GM19023 (cell line): Measurements from ENCODE around the gene NHS.
A peak's percentile ranks its signal among the peaks of the same experiment; 100 is the strongest.

Experiments used
- ATAC-seq: cut with Tn5 transposase; IDR thresholded peaks from one replicate; pipeline ENCODE4 v1.9.1; 2021; ENCODE audit warnings: mild to moderate bottlenecking, moderate library complexity; ENCODE audit not compliant: unreplicated experiment

Gene NHS

GRCh38 chrX:17580539-17581152 is 205.6 kb downstream of the NHS start:
- ATAC-seq: no peak

- ATAC-seq: no peak
These were observed 206.6 kb downstream of the NHS start for GRCh38 chrX:17581641-17582040.

- ATAC-seq: no peak
These were observed 209.3 kb downstream of the NHS start for GRCh38 chrX:17584248-17584681.

- no peak for ATAC-seq
These were observed 210.0 kb downstream of the NHS start for GRCh38 chrX:17585006-17585405.

GRCh38 chrX:17587366-17587765 is 212.4 kb downstream of the NHS start:
- no peak for ATAC-seq

- ATAC-seq: no peak
These were observed 213.3 kb downstream of the NHS start for GRCh38 chrX:17588303-17588702.

GRCh38 chrX:17590892-17591740 is 216.1 kb downstream of the NHS start:
- ATAC-seq: peak; percentile 76

- no peak for ATAC-seq
These were observed 216.7 kb downstream of the NHS start for GRCh38 chrX:17591741-17592110.

GRCh38 chrX:17592117-17592516 is 217.1 kb downstream of the NHS start:
- ATAC-seq: no peak

GRCh38 chrX:17594693-17595092 is 219.7 kb downstream of the NHS start:
- ATAC-seq: no peak

- ATAC-seq: no peak
These were observed 220.5 kb downstream of the NHS start for GRCh38 chrX:17595456-17596035.

- ATAC-seq: no peak
These were observed 221.1 kb downstream of the NHS start for GRCh38 chrX:17596061-17596460.

- ATAC-seq: no peak
These were observed 221.7 kb downstream of the NHS start for GRCh38 chrX:17596546-17597205.

- ATAC-seq: no peak
These were observed 222.3 kb downstream of the NHS start for GRCh38 chrX:17597327-17597726.

- ATAC-seq: no peak
These were observed 222.9 kb downstream of the NHS start for GRCh38 chrX:17597836-17598439.

- no peak for ATAC-seq
These were observed 226.6 kb downstream of the NHS start for GRCh38 chrX:17601441-17602200.

- ATAC-seq: no peak
These were observed 227.2 kb downstream of the NHS start for GRCh38 chrX:17602245-17602644.

GRCh38 chrX:17603196-17603595 is 228.2 kb downstream of the NHS start:
- ATAC-seq: no peak

GRCh38 chrX:17605676-17606075 is 230.7 kb downstream of the NHS start:
- no peak for ATAC-seq

- no peak for ATAC-seq
These were observed 231.2 kb downstream of the NHS start for GRCh38 chrX:17606231-17606630.
